SKM-1 (cell line): Measurements from ENCODE around the gene CCDC93.
"Not testable (repeated sequence)": the region's sequence is repeated elsewhere in the genome, so short reads cannot be mapped to it uniquely, and the experiment has no call there.

Source experiments
- DNase-seq: peaks from one replicate; lab custom pipeline; 2025; ENCODE audit not compliant: unreplicated experiment; lab: John Stamatoyannopoulos, UW

The CCDC93 gene

DNA sequence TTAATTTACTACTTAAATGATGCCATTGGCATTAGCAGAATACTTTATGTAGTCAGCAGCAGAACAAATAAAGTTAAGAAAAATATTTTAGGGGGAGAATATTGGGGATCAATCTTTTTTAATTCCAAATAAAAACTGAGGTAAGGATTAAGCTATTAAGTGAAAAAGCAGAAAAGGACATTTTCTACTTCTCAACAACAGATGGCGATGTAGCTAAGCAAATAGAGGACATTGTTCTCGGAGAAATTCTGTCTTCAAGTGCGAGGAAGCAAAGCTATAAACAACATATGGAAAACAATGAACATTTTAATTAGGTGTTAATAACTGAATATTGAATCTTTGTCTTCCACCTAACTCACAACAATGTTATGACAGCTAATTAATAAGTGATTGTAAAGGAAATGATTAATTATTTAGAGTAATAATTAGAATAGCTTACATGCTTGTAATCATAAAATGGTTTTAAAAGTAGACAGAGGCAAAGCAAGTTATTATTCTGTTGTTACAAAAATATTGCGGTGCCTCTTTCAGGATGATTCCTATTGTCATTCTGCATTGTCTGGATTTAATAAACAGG, 32.9 kb upstream of the CCDC93 start:
- peak; percentile 18 for DNase-seq

- no peak for DNase-seq
These were observed 31.4 kb upstream of the CCDC93 start for GRCh38 chr2:118045286-118045685.

- DNase-seq: no peak
These were observed 31.0 kb upstream of the CCDC93 start for GRCh38 chr2:118044854-118045253.

- no peak for DNase-seq
These were observed 30.3 kb upstream of the CCDC93 start for GRCh38 chr2:118044103-118044716.

GRCh38 chr2:118040891-118041290, 27.0 kb upstream of the CCDC93 start:
- no peak for DNase-seq

- DNase-seq: peak; percentile 6
These were observed 18.5 kb upstream of the CCDC93 start for GRCh38 chr2:118032169-118033013.

DNA sequence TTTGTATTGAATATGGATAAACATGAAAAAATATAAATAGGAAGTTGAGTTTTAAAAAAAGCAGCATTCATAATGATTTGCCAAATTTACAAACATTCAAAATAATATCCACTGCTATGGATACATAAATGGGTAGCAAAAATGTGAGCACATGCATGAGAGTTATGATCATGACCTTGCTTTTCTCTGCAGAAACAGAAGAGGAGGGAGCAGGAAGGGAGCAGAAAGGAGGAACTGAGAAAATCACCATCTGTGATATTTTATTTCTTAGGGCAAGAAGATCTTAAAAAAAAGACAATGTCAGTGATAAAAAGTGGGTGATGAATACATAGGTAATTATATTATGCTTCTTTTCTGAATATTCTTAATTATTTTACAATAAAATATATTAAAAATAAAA, 17.7 kb upstream of the CCDC93 start:
- DNase-seq: no peak

- DNase-seq: no peak
These were observed 15.2 kb upstream of the CCDC93 start for GRCh38 chr2:118029025-118029424.

GRCh38 chr2:118021356-118021755, 7.5 kb upstream of the CCDC93 start:
- DNase-seq: no peak

DNA sequence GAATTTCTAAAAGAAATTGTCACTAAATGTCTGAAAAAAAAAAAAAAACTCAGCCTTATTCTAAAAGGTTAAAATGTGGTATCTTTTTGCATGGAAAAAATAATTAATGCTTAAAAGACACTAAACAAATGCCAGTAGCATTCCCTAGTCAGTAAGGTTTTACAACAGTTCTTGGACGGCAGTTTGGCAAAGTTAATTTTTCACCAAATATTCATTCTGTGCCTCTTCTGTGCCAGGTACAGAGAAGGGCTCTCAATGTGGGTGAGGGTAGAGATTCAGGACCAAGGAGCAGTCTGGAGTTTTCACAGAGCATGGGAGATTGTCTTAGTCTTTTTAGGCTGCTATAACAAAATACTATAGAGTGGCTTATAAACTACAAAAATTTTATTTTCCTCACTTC, 6.0 kb upstream of the CCDC93 start:
- DNase-seq: no peak

GRCh38 chr2:118016911-118017310, 3.0 kb upstream of the CCDC93 start:
- DNase-seq: no peak

- DNase-seq: not testable (repeated sequence)
These were observed 1.9 kb upstream of the CCDC93 start for GRCh38 chr2:118015761-118016160.

- DNase-seq: no peak
These were observed 588 bp upstream of the CCDC93 start for GRCh38 chr2:118014492-118014824.

DNA sequence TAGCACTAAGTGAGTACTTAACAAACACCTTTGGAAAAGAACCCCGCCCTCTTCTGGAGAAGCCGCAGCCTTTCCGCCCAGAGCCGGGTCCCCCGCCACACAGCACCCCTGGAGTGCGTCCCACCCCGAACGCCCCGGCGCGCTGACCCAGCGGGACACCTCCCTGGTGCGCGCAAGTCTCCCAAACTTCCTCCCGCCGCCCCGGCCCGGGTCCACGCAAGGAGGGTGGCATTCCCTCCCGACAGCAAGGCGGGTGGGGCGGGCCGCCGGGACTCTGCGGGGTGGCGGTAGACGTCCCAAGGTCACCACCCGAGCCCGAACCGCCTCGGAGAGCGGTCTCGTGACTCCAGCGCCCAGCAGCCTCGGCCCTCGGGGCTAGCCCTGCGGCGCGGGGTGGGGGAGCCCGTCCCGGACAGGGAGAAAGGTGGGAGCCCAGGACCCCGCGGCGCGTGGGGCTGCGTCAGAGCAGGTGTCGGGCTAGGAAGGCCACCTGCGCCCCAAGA, 598 bp downstream of the CCDC93 start:
- DNase-seq: no peak

- DNase-seq: no peak
These were observed 1.1 kb downstream of the CCDC93 start for GRCh38 chr2:118012778-118013177.

- no peak for DNase-seq
These were observed 3.4 kb downstream of the CCDC93 start for GRCh38 chr2:118010473-118010872.

DNA sequence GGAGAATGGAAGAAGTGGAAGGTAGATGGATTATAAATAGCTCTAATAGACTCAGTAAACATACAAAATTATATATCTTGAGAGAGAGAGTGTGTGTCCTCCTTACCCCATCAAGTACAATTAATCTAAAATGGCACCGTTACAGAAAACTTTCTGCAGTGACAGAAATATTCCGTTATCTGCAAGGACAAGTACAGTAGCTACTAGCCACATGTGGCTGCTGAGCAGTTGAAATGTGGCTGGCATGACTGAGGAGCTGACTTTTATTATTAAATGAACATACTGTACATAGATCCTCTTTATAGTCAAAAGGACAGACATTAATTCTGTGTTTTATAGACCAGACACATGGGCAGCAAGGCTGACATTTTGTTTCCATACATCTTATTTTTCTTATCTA, 7.0 kb downstream of the CCDC93 start:
- no peak for DNase-seq

DNA sequence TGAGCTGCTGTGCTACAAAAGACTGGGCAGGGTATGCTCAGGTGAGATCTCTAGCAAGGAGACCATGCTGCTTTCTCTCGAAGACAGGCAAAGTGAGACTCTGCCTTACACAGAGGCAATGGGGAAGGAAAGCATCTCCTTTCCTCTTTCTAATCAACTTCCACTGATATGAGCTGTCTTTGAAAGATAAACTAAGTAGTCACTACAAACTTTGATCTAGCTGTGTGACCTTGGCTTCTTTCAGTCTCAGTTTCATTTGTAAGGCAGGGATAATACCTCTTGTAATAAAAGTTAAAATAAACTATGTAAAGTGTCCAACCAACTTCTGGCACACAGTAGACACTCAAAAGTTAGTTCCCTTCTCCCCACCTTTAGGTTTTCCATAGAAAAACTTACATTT, 7.5 kb downstream of the CCDC93 start:
- no peak for DNase-seq

DNA sequence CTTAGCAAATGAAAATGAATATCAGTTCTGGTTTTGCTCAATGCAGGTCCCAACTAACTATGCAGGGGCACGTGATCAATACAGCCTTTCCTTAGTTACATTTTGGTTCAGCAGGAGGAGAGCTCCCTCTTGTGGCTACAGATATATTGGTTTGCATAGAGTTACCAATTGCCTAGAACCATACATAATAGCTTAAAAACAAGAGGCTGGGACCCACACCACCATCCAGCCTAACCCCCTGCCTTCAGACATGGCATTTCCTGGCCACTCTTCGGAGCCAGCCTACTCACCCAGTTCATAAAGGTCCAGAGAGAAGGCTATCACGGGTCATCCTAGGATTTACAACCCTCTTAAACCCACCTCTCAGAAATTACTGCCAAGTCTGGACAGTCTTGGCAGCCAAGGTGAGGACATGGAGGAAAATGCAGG, 10.5 kb downstream of the CCDC93 start:
- DNase-seq: peak; percentile 69

- no peak for DNase-seq
These were observed 13.8 kb downstream of the CCDC93 start for GRCh38 chr2:118000041-118000440.

GRCh38 chr2:117997872-117998454, 15.9 kb downstream of the CCDC93 start:
- DNase-seq: no peak

DNA sequence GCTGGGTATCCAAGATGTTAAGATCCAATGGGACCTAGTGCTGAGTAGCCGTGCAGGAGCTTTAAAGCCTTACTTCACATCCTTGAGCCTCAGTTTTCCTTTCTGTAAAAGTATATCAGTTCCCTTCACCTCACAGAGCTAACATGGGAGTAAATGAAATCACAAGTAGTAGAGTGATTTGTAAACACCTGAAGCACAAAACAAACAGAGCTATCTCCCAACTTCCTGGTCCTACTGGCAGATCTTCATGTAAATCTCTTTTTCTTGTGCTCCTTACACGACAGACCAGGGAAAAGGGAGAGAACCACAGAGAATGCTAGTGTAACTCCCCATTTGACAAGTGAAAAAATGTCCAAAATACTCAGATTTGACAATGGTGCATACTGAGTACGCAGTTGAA, 17.3 kb downstream of the CCDC93 start:
- no peak for DNase-seq
